HEK293 (cell line): ENCODE data around the gene ZER1.

Experiments
- CTCF ChIA-PET: fragments of 350-600 bp; formaldehyde crosslinking; extraction: SDS; loops from one replicate; lab custom pipeline; 2021; ENCODE audit warnings: antibody characterized with exemption; lab: Yijun Ruan, JAX
- POLR2A ChIA-PET: fragments of 300-600 bp; formaldehyde crosslinking; extraction: SDS; loops from one replicate; lab custom pipeline; 2020; ENCODE audit warnings: antibody characterized with exemption, inconsistent platforms; lab: Yijun Ruan, JAX
- H3K27ac ChIP-seq: fragments of 200-500 bp; sonication (Bioruptor generic); 2 replicates; pipeline ENCODE4 v1.5.1; 2014; ENCODE audit warnings: low read depth, low read length, control low read depth, inconsistent platforms; ENCODE audit errors: extremely low read depth
- H3K36me3 ChIP-seq, 2 experiments: fragments of 200-500 bp in 1 of 2; sonication (Bioruptor generic) in 1 of 2; 1 replicate in 1 of 2; 2 replicates in 1 of 2; pipeline ENCODE4 v1.5.1; 2014 to 2017; ENCODE audit warnings: inconsistent platforms in 2 of 2, low read length in 2 of 2; ENCODE audit not compliant: control insufficient read depth in 2 of 2, insufficient read depth in 1 of 2
- H3K4me1 ChIP-seq: fragments of 200-500 bp; sonication (Bioruptor generic); 2 replicates; pipeline ENCODE4 v1.5.1; 2014; ENCODE audit warnings: mild to moderate bottlenecking, low read length, inconsistent platforms; ENCODE audit not compliant: control insufficient read depth, insufficient read depth
- H3K4me3 ChIP-seq: 2 replicates; pipeline ENCODE4 v1.5.1; 2011; ENCODE audit warnings: low read depth, mild to moderate bottlenecking, control low read depth, low read length, moderate library complexity
- H3K9me3 ChIP-seq: fragments of 200-500 bp; sonication (Bioruptor generic); 2 replicates; pipeline ENCODE4 v1.5.1; 2014; ENCODE audit warnings: low read depth, low read length, inconsistent platforms; ENCODE audit not compliant: control insufficient read depth, insufficient read depth
- BCL11B ChIP-seq: fragments of 450-650 bp; formaldehyde crosslinking; IDR thresholded peaks from 2 replicates; pipeline ENCODE4 v1.5.1; 2016; ENCODE audit warnings: low read depth, missing biosample characterization, missing genetic modification characterization
- KLF1 ChIP-seq: fragments of 450-650 bp; formaldehyde crosslinking; IDR thresholded peaks from 2 replicates; pipeline ENCODE4 v1.5.1; 2016; ENCODE audit warnings: missing biosample characterization, missing genetic modification characterization
- KLF16 ChIP-seq: fragments of 450-650 bp; formaldehyde crosslinking; IDR thresholded peaks from 2 replicates; pipeline ENCODE4 v1.5.1; 2017; ENCODE audit warnings: missing biosample characterization, missing genetic modification characterization
- OVOL3 ChIP-seq: fragments of 450-650 bp; formaldehyde crosslinking; IDR thresholded peaks from 2 replicates; pipeline ENCODE4 v1.5.1; 2016; ENCODE audit warnings: missing biosample characterization, missing genetic modification characterization
- PBX3 ChIP-seq: sonication (generic); formaldehyde crosslinking; IDR thresholded peaks from 2 replicates; pipeline ENCODE4 v1.8.1; 2022; ENCODE audit warnings: mild to moderate bottlenecking, moderate library complexity, missing genetic modification reagents
- ZBTB10 ChIP-seq: fragments of 450-650 bp; formaldehyde crosslinking; IDR thresholded peaks from 2 replicates; pipeline ENCODE4 v1.5.1; 2016; ENCODE audit warnings: missing biosample characterization, missing genetic modification characterization
- ZBTB26 ChIP-seq: fragments of 450-650 bp; formaldehyde crosslinking; optimal IDR thresholded peaks from 2 replicates; pipeline ENCODE3; 2016; ENCODE audit warnings: missing biosample characterization, mild to moderate bottlenecking, missing genetic modification characterization
- ZBTB7A ChIP-seq: fragments of 450-650 bp; formaldehyde crosslinking; IDR thresholded peaks from 2 replicates; pipeline ENCODE4 v1.5.1; 2016; ENCODE audit warnings: low read depth, missing biosample characterization, missing genetic modification characterization
- ZEB2 ChIP-seq: fragments of 450-650 bp; formaldehyde crosslinking; IDR thresholded peaks from 2 replicates; pipeline ENCODE4 v1.5.1; 2016; ENCODE audit warnings: missing biosample characterization, missing genetic modification characterization
- ZIC2 ChIP-seq: fragments of 450-650 bp; formaldehyde crosslinking; IDR thresholded peaks from 2 replicates; pipeline ENCODE4 v1.5.1; 2016; ENCODE audit warnings: missing biosample characterization, missing genetic modification characterization
- ZNF10 ChIP-seq: fragments of 450-650 bp; formaldehyde crosslinking; IDR thresholded peaks from 2 replicates; pipeline ENCODE4 v1.5.1; 2017; ENCODE audit warnings: missing biosample characterization, missing genetic modification characterization
- ZNF133 ChIP-seq: fragments of 450-650 bp; formaldehyde crosslinking; IDR thresholded peaks from 2 replicates; pipeline ENCODE4 v1.5.1; 2016; ENCODE audit warnings: missing biosample characterization, missing genetic modification characterization
- ZNF16 ChIP-seq: fragments of 450-650 bp; formaldehyde crosslinking; IDR thresholded peaks from 2 replicates; pipeline ENCODE4 v1.5.1; 2016; ENCODE audit warnings: low read depth, missing biosample characterization, missing genetic modification characterization
- ZNF174 ChIP-seq: fragments of 450-650 bp; formaldehyde crosslinking; IDR thresholded peaks from 2 replicates; pipeline ENCODE4 v1.5.0; 2017; ENCODE audit warnings: missing biosample characterization, mild to moderate bottlenecking, missing genetic modification characterization
- ZNF202 ChIP-seq: fragments of 450-650 bp; formaldehyde crosslinking; IDR thresholded peaks from 2 replicates; pipeline ENCODE4 v1.5.1; 2016; ENCODE audit warnings: missing biosample characterization, missing genetic modification characterization, borderline replicate concordance
- ZNF324 ChIP-seq: fragments of 450-650 bp; formaldehyde crosslinking; IDR thresholded peaks from 2 replicates; pipeline ENCODE4 v1.5.1; 2016; ENCODE audit warnings: missing biosample characterization, missing genetic modification characterization
- ZNF341 ChIP-seq: fragments of 450-650 bp; formaldehyde crosslinking; IDR thresholded peaks from 2 replicates; pipeline ENCODE4; 2016; ENCODE audit warnings: low read depth, missing biosample characterization, missing genetic modification characterization
- ZNF354C ChIP-seq: fragments of 450-650 bp; formaldehyde crosslinking; IDR thresholded peaks from 2 replicates; pipeline ENCODE4 v1.5.1; 2016; ENCODE audit warnings: missing biosample characterization, missing genetic modification characterization, low read depth, borderline replicate concordance
- ZNF423 ChIP-seq: fragments of 450-650 bp; formaldehyde crosslinking; IDR thresholded peaks from 2 replicates; pipeline ENCODE4 v1.5.1; 2016; ENCODE audit warnings: missing biosample characterization, missing genetic modification characterization
- ZNF510 ChIP-seq: fragments of 450-650 bp; formaldehyde crosslinking; IDR thresholded peaks from 2 replicates; pipeline ENCODE4 v1.5.1; 2018; ENCODE audit warnings: mild to moderate bottlenecking, missing genetic modification characterization, missing biosample characterization; ENCODE audit not compliant: insufficient replicate concordance
- ZNF558 ChIP-seq: fragments of 450-650 bp; formaldehyde crosslinking; IDR thresholded peaks from 2 replicates; pipeline ENCODE4 v1.5.1; 2016; ENCODE audit warnings: missing biosample characterization, missing genetic modification characterization
- ZNF629 ChIP-seq: fragments of 450-650 bp; formaldehyde crosslinking; IDR thresholded peaks from 2 replicates; pipeline ENCODE4 v1.5.1; 2017; ENCODE audit warnings: missing biosample characterization, missing genetic modification characterization
- ZNF654 ChIP-seq: fragments of 450-650 bp; formaldehyde crosslinking; IDR thresholded peaks from 2 replicates; pipeline ENCODE4 v1.5.1; 2016; ENCODE audit warnings: low read depth, missing biosample characterization, missing genetic modification characterization
- ZNF704 ChIP-seq: fragments of 450-650 bp; formaldehyde crosslinking; IDR thresholded peaks from 2 replicates; pipeline ENCODE4 v1.5.1; 2016; ENCODE audit warnings: missing biosample characterization, missing genetic modification characterization
- ZNF768 ChIP-seq: fragments of 450-650 bp; formaldehyde crosslinking; IDR thresholded peaks from 2 replicates; pipeline ENCODE4 v1.5.1; 2018; ENCODE audit warnings: missing biosample characterization, mild to moderate bottlenecking, missing genetic modification characterization
- ZSCAN18 ChIP-seq: fragments of 450-650 bp; formaldehyde crosslinking; IDR thresholded peaks from 2 replicates; pipeline ENCODE4 v1.5.1; 2016; ENCODE audit warnings: missing biosample characterization, missing genetic modification characterization
- ZSCAN30 ChIP-seq: fragments of 450-650 bp; IDR thresholded peaks from 2 replicates; pipeline ENCODE4 v1.5.1; 2018; ENCODE audit warnings: missing biosample characterization, mild to moderate bottlenecking, missing genetic modification characterization, moderate library complexity

ZER1 gene

GRCh38 chr9:128702949-128703615 is 68.6 kb downstream of the ZER1 start (continued):
- peak; percentile 97 for TF ChIP-seq KLF1 (tag by site-specific recombination)
- TF ChIP-seq ZEB2 (tag by site-specific recombination), result peak; percentile 86; the same call in 1 of the 2 replicates
- TF ChIP-seq, all 188 proteins: peak for 56

DNA sequence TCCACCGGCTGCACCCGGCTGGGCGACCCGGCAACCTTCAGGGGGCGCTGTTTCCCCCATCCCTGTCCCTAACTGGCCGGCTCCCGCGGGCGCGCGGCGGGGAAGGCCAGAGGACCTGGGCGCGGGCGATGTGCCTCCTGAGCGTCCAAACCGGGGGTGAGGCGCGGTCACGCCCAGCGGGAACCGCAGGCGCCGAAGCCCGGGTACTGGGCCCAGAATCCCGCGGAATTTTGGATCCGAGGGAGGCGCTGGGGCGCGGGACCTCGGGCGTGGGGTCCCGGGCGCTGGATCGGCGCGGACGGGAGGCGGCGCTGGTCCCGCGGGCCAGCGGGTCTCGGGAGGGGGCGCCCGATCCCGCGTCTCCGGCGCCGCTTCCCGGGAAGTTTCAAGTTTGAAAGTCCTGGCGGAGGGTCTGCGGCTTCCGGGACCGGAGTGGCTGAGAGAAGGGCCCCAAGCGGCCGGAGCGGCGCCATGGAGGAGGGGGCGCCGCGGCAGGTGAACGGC is 69.2 kb downstream of the ZER1 start, which contains the start of gene PKN3:
TSS of gene PKN3 (plus strand) at position 59 of the 504 bp plus-strand sequence. CDS start at position 472, 413 bp downstream.
- H3K4me1 ChIP-seq, result no peaks in the 10 kb centered on the region
- POLR2A ChIA-PET, result interaction anchor here (0.6 to 2.8 kb wide), 10 partner anchors 9 to 272 kb away, joined by 3 to 26 read pairs (median 6); partner anchors contain the start of genes SET and ZDHHC12
- no peaks in the 10 kb centered on the region for H3K9me3 ChIP-seq
- H3K4me3 ChIP-seq, result peak within 1 kb of the TSS; percentile 79
- CTCF ChIA-PET, result interaction anchor here (0.6 to 4.1 kb wide), 13 partner anchors 10 to 518 kb away, joined by 3 to 37 read pairs (median 4); partner anchors contain the start of gene ZDHHC12
- H3K36me3 ChIP-seq, result peaks cover 0 to 25% of the 10 kb centered on the region in 2 experiments; a peak in 2 of 3 replicates
- peak within 1 kb of the TSS; percentile 80 for H3K27ac ChIP-seq
- TF ChIP-seq ZNF202 (tag by site-specific recombination), result no peak
- peak; percentile 61; the same call in 1 of the 2 replicates for TF ChIP-seq PBX3 (CRISPR knock-in tag)
- TF ChIP-seq ZIC2 (tag by site-specific recombination), result peak; percentile 84
- 0 out of 2 replicates have a peak, but pooled peaks have one; percentile 29 for TF ChIP-seq ZSCAN18 (tag by site-specific recombination)
- no peak for TF ChIP-seq ZNF768 (tag by site-specific recombination)
- peak; percentile 86 for TF ChIP-seq BCL11B (tag by site-specific recombination)
- TF ChIP-seq ZNF704 (tag by site-specific recombination), result no peak
- TF ChIP-seq ZSCAN30 (tag by site-specific recombination), result peak; percentile 92
- peak; percentile 61; the same call in 1 of the 2 replicates for TF ChIP-seq ZNF324
- peak; percentile 31; the same call in 1 of the 2 replicates for TF ChIP-seq ZNF654
- peak; percentile 40; the same call in 1 of the 2 replicates for TF ChIP-seq KLF16 (tag by site-specific recombination)
- TF ChIP-seq OVOL3, result no peak
- no peak for TF ChIP-seq ZNF174 (tag by site-specific recombination)
- peak; percentile 81 for TF ChIP-seq ZNF341 (tag by site-specific recombination)
- no peak for TF ChIP-seq ZNF510 (tag by site-specific recombination)
- 0 out of 2 replicates have a peak, but pooled peaks have one; percentile 15 for TF ChIP-seq ZNF10 (tag by site-specific recombination)
- TF ChIP-seq ZNF354C (tag by site-specific recombination), result no peak
- TF ChIP-seq ZBTB10 (tag by site-specific recombination), result peak; percentile 80
- peak; percentile 61 for TF ChIP-seq ZNF629 (tag by site-specific recombination)
- TF ChIP-seq ZNF423 (tag by site-specific recombination), result 0 out of 2 replicates have a peak, but pooled peaks have one; percentile 34
- peak; percentile 97 for TF ChIP-seq ZBTB26 (tag by site-specific recombination)
- no peak for TF ChIP-seq ZNF133
- TF ChIP-seq ZNF16 (tag by site-specific recombination), result no peak
- peak; percentile 35; the same call in 1 of the 2 replicates for TF ChIP-seq ZBTB7A (tag by site-specific recombination)
- peak; percentile 11; the same call in 1 of the 2 replicates for TF ChIP-seq ZNF558 (tag by site-specific recombination)
